Measurements from ENCODE around the gene CCDC73. TPM values are rescaled to one million over a fixed set of nuclear protein-coding genes. Genes with fewer than 3 reads are reported as not detected.

The CCDC73 gene
- total RNA-seq, 2 experiments from 2014 or later = not detected

GRCh38 chr11:32698579-32698978 is 95.9 kb downstream of the CCDC73 start:
- no peaks in the 10 kb centered on the region for H3K9me3 Mint-ChIP-seq
- no peak for DNase-seq
- no peak overlapping the region for H3K4me3 Mint-ChIP-seq
- CTCF ChIA-PET = no interaction called here
- no peak overlapping the region for H3K27ac Mint-ChIP-seq
- peaks cover 7% of the 10 kb centered on the region for H3K27me3 Mint-ChIP-seq (ENCODE audit: low read depth)
- intact Hi-C loops (cut with micrococcal nuclease) = no loop called here
- H3K4me1 Mint-ChIP-seq (ENCODE audit: low read depth) = no peaks in the 10 kb centered on the region
- H3K36me3 Mint-ChIP-seq (ENCODE audit: low read depth) = no peaks in the 10 kb centered on the region

- Mint-ChIP-seq H3K9me3 (peaks cover 4% of the 10 kb centered on the region), H3K27me3 (ENCODE audit: low read depth) (peaks cover 7% of the 10 kb centered on the region), H3K4me1 (ENCODE audit: low read depth) (no peaks in the 10 kb centered on the region), H3K27ac (no peak overlapping the region), H3K4me3 (no peak overlapping the region), H3K36me3 (ENCODE audit: low read depth) (no peaks in the 10 kb centered on the region)
- intact Hi-C loops (cut with micrococcal nuclease) = no loop called here
- CTCF ChIA-PET = no interaction called here
- no peak for DNase-seq
Measured at GRCh38 chr11:32671051-32671450, 123.4 kb downstream of the CCDC73 start.

- H3K4me3 Mint-ChIP-seq = no peak overlapping the region
- H3K27ac Mint-ChIP-seq = no peak overlapping the region
- peaks cover 13% of the 10 kb centered on the region for H3K4me1 Mint-ChIP-seq (ENCODE audit: low read depth)
- H3K9me3 Mint-ChIP-seq = no peaks in the 10 kb centered on the region
- H3K36me3 Mint-ChIP-seq (ENCODE audit: low read depth) = no peaks in the 10 kb centered on the region
- no peak for DNase-seq
- intact Hi-C loops (cut with micrococcal nuclease) = loop anchor here (2.0 kb wide), 1 partner anchor 47 kb away; no protein-coding TSS in a partner anchor
- CTCF ChIA-PET = interaction anchor here (0.7 kb wide), 1 partner anchor 262 kb away, joined by 3 read pairs; no protein-coding TSS in a partner anchor
- H3K27me3 Mint-ChIP-seq (ENCODE audit: low read depth) = peaks cover 12% of the 10 kb centered on the region
Measured at GRCh38 chr11:32659672-32660071, 134.8 kb downstream of the CCDC73 start.

GRCh38 chr11:32658639-32659406 is 135.6 kb downstream of the CCDC73 start:
- intact Hi-C loops (cut with micrococcal nuclease) = loop anchor here (1.0 to 2.0 kb wide), 2 partner anchors 48 to 352 kb away; no protein-coding TSS in a partner anchor
- H3K4me3 Mint-ChIP-seq = no peak overlapping the region
- no peak overlapping the region for H3K27ac Mint-ChIP-seq
- no peaks in the 10 kb centered on the region for H3K36me3 Mint-ChIP-seq (ENCODE audit: low read depth)
- CTCF ChIA-PET = no interaction called here
- H3K27me3 Mint-ChIP-seq (ENCODE audit: low read depth) = peaks cover 11% of the 10 kb centered on the region
- no peaks in the 10 kb centered on the region for H3K9me3 Mint-ChIP-seq
- no peak for DNase-seq
- H3K4me1 Mint-ChIP-seq (ENCODE audit: low read depth) = peaks cover 13% of the 10 kb centered on the region

GRCh38 chr11:32643526-32643925 is 150.9 kb downstream of the CCDC73 start:
- Mint-ChIP-seq H3K27ac (no peak overlapping the region), H3K4me1 (ENCODE audit: low read depth) (no peaks in the 10 kb centered on the region), H3K9me3 (no peaks in the 10 kb centered on the region), H3K36me3 (ENCODE audit: low read depth) (no peaks in the 10 kb centered on the region), H3K27me3 (ENCODE audit: low read depth) (peaks cover 5% of the 10 kb centered on the region), H3K4me3 (no peak overlapping the region)
- intact Hi-C loops (cut with micrococcal nuclease) = no loop called here
- no peak for DNase-seq
- CTCF ChIA-PET = no interaction called here

- Mint-ChIP-seq H3K36me3 (ENCODE audit: low read depth) (no peaks in the 10 kb centered on the region), H3K9me3 (no peaks in the 10 kb centered on the region), H3K4me1 (ENCODE audit: low read depth) (no peaks in the 10 kb centered on the region), H3K27me3 (ENCODE audit: low read depth) (peaks cover 12% of the 10 kb centered on the region), H3K4me3 (no peak overlapping the region), H3K27ac (no peak overlapping the region)
- CTCF ChIA-PET = interaction anchor here (0.6 to 1.0 kb wide), 2 partner anchors 115 to 268 kb away, joined by 3 to 5 read pairs; no protein-coding TSS in a partner anchor
- no peak for DNase-seq
- intact Hi-C loops (cut with micrococcal nuclease) = no loop called here
Measured at GRCh38 chr11:32641361-32641760, 153.1 kb downstream of the CCDC73 start.

- Mint-ChIP-seq H3K36me3 (ENCODE audit: low read depth) (no peaks in the 10 kb centered on the region), H3K9me3 (no peaks in the 10 kb centered on the region), H3K4me3 (no peak overlapping the region), H3K27me3 (ENCODE audit: low read depth) (peaks cover 14% of the 10 kb centered on the region), H3K4me1 (ENCODE audit: low read depth) (no peaks in the 10 kb centered on the region), H3K27ac (no peak overlapping the region)
- DNase-seq = no peak
- CTCF ChIA-PET = interaction anchor here (0.7 kb wide), 1 partner anchor 741 kb away, joined by 4 read pairs; no protein-coding TSS in a partner anchor
- intact Hi-C loops (cut with micrococcal nuclease) = no loop called here
Measured at GRCh38 chr11:32635819-32636218, 158.6 kb downstream of the CCDC73 start.

- H3K4me1 Mint-ChIP-seq (ENCODE audit: low read depth) = no peaks in the 10 kb centered on the region
Measured at GRCh38 chr11:32630844-32631243, 163.6 kb downstream of the CCDC73 start.

GRCh38 chr11:32616903-32617302 is 177.6 kb downstream of the CCDC73 start:
- peaks cover 14% of the 10 kb centered on the region for H3K27me3 Mint-ChIP-seq (ENCODE audit: low read depth)
- intact Hi-C loops (cut with micrococcal nuclease) = no loop called here
- H3K36me3 Mint-ChIP-seq (ENCODE audit: low read depth) = no peaks in the 10 kb centered on the region
- no peak overlapping the region for H3K4me3 Mint-ChIP-seq
- no peaks in the 10 kb centered on the region for H3K9me3 Mint-ChIP-seq
- DNase-seq = no peak
- CTCF ChIA-PET = no interaction called here
- H3K27ac Mint-ChIP-seq = no peak overlapping the region
- H3K4me1 Mint-ChIP-seq (ENCODE audit: low read depth) = no peaks in the 10 kb centered on the region

More at GRCh38 chr11:32630844-32631243, 163.6 kb downstream of the CCDC73 start:
- H3K36me3 Mint-ChIP-seq (ENCODE audit: low read depth) = no peaks in the 10 kb centered on the region
- CTCF ChIA-PET = no interaction called here
- no peak overlapping the region for H3K4me3 Mint-ChIP-seq
- peaks cover 9% of the 10 kb centered on the region for H3K27me3 Mint-ChIP-seq (ENCODE audit: low read depth)
- no peak overlapping the region for H3K27ac Mint-ChIP-seq
- DNase-seq = no peak
- no peaks in the 10 kb centered on the region for H3K9me3 Mint-ChIP-seq
- intact Hi-C loops (cut with micrococcal nuclease) = no loop called here

GRCh38 chr11:32615422-32615821 is 179.0 kb downstream of the CCDC73 start:
- CTCF ChIA-PET = no interaction called here
- no peaks in the 10 kb centered on the region for H3K9me3 Mint-ChIP-seq
- H3K4me1 Mint-ChIP-seq (ENCODE audit: low read depth) = no peaks in the 10 kb centered on the region
- no peak overlapping the region for H3K27ac Mint-ChIP-seq
- no peak overlapping the region for H3K4me3 Mint-ChIP-seq
- H3K27me3 Mint-ChIP-seq (ENCODE audit: low read depth) = peaks cover 4% of the 10 kb centered on the region
- H3K36me3 Mint-ChIP-seq (ENCODE audit: low read depth) = no peaks in the 10 kb centered on the region
- intact Hi-C loops (cut with micrococcal nuclease) = loop anchor here (1.0 kb wide), 1 partner anchor 291 kb away; no protein-coding TSS in a partner anchor
- DNase-seq = no peak

- no peak for DNase-seq
- Mint-ChIP-seq H3K27me3 (ENCODE audit: low read depth) (peaks cover 1% of the 10 kb centered on the region), H3K27ac (no peak overlapping the region), H3K4me1 (ENCODE audit: low read depth) (no peaks in the 10 kb centered on the region), H3K9me3 (peaks cover 3% of the 10 kb centered on the region), H3K36me3 (ENCODE audit: low read depth) (peaks cover 9% of the 10 kb centered on the region), H3K4me3 (no peak overlapping the region)
- CTCF ChIA-PET = no interaction called here
- intact Hi-C loops (cut with micrococcal nuclease) = no loop called here
Measured at GRCh38 chr11:32613500-32614151, 180.8 kb downstream of the CCDC73 start.

- Mint-ChIP-seq H3K27me3 (ENCODE audit: low read depth) (no peaks in the 10 kb centered on the region), H3K9me3 (peaks cover 6% of the 10 kb centered on the region), H3K4me3 (no peak overlapping the region), H3K36me3 (ENCODE audit: low read depth) (peaks cover 25% of the 10 kb centered on the region), H3K27ac (no peak overlapping the region), H3K4me1 (ENCODE audit: low read depth) (no peaks in the 10 kb centered on the region)
- no peak for DNase-seq
- CTCF ChIA-PET = no interaction called here
- intact Hi-C loops (cut with micrococcal nuclease) = no loop called here
Measured at GRCh38 chr11:32610797-32611352, 183.6 kb downstream of the CCDC73 start.
